Activated gamma-delta T cell treated with Interleukin-2 at 50 U/mL for 16 hours (primary cell): ENCODE data around the gene DEPP1.
"Not testable (repeated sequence)": the region's sequence is repeated elsewhere in the genome, so short reads cannot be mapped to it uniquely, and the experiment has no call there.

ENCODE experiments used
- DNase-seq: peaks from one replicate; pipeline ENCODE4 v3.0.0-alpha.2; 2020

DEPP1 gene

DNA sequence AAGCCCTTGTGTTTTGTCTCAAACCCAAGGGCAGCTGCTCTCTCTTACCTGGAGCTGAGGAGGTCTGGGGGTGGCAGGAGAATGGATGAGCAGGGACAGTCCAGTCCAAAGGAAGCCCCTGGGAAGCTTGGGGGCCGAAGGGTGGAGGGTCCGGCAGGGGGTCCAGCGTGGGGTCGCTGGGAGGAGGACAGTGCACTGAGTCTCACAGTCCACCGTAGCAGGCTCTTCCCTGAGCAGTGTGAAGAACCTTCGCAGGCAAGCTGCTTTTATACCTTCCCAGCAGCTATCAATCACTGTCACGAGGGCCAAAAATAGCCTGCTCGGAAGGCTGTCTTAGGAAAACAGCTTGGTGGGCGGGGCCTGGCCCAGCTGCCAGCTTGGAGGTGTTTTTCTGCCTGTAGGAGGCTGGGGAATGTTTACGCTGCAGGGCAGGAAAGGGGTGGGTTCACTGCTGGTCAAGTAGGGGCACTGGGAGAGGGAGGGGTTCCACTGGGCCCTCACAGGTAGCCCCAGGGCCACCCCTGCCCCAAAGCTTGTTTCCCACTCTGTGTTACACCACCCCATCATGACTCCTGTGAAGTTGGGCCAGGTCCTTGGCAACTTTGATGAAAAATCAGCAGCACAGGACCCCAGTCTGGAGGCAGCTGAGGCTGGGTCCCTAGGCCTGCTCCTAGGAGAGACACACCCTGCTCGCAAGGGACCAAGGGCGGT is at the start of gene DEPP1:
Gene DEPP1 (minus strand): TSS at position 240 of the 711 bp plus-strand sequence. CDS start 779 bp downstream, outside the sequence.
- no peak for DNase-seq

GRCh38 chr10:45023426-45023825 is 44.8 kb upstream of the DEPP1 start:
- no peak for DNase-seq

- no peak for DNase-seq
These were observed 37.0 kb upstream of the DEPP1 start for GRCh38 chr10:45015590-45015989.

- DNase-seq, result not testable (repeated sequence)
These were observed 35.9 kb upstream of the DEPP1 start for GRCh38 chr10:45014557-45014956.

- no peak for DNase-seq
These were observed 30.0 kb upstream of the DEPP1 start for GRCh38 chr10:45008524-45009161.

GRCh38 chr10:45006276-45007030 is 27.8 kb upstream of the DEPP1 start:
- no peak for DNase-seq

DNA sequence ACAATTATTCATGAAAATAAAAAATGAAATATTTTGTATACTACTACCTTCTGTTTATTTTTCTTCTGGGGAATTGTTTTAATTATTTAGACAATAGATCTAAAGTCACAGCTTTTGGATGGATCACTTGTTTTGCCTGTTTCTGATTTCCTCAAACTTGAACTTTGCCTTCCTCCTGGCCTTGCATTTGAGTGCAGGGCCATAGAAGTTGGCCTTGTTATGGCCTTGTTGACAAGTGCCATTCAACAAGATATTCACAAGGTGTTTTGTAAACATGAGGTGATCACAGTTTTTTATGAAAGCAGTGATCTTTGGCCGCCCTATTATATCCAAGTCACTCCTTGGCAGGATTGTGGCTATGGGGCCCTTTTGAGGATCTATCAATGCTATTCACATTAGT is 26.7 kb upstream of the DEPP1 start:
- no peak for DNase-seq

- no peak for DNase-seq
These were observed 26.1 kb upstream of the DEPP1 start for GRCh38 chr10:45004661-45005060.

DNA sequence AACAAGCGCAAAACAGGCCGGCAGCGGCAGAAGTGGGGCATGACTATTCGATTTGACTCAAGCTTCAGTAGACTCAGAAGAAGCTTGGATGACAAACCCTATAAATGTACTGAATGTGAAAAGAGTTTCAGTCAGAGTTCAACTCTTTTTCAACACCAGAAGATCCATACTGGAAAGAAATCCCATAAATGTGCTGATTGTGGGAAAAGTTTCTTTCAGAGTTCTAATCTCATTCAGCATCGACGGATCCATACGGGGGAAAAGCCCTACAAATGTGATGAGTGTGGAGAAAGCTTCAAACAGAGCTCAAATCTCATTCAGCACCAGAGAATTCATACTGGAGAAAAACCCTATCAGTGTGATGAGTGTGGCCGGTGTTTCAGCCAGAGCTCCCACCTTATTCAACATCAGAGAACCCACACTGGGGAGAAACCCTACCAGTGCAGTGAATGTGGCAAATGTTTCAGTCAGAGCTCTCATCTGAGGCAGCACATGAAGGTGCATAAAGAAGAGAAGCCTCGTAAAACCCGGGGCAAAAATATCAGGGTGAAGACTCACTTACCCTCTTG is 24.9 kb upstream of the DEPP1 start:
- DNase-seq, result no peak

DNA sequence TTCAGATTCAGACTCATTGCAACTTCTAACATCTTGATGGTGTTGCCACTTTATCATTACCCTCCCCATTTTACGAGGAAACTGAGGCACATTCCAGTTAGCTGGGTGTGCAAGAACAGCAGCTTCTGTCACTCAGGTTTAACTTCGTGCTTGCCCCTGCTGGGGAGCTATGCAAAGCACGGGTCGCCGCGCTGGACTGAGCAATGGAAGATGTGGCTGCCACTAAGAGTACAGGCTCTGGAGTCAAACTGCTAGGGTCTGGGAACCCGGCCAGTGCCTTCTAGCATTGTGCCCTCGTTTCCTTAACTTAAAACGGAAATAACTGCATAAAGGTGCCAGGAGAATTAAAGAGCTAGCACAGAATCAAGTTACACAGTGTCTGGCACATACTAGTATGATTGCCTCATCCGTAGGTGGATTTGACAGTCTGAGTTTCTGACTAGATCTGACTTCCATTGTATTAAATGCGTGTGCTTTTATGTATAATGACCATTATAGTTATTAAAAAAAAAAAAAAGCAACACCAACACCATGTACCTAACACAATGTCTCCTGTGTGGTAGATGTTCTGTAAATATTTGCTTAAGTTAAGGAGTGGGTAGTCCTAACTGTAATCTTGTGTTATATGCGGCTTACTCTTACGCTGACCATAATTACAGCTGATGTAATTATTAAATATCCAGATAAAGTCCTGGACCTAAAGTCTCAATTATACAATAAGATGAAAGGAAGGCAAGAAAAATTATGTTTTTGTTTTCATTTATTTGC is 23.0 kb upstream of the DEPP1 start:
- peak; percentile 44 for DNase-seq

GRCh38 chr10:45000752-45001380 is 22.3 kb upstream of the DEPP1 start, which contains the start of gene ZNF22:
Gene ZNF22 (plus strand): TSS chr10:45000923. CDS start chr10:45003369, 2,446 bp downstream.
- DNase-seq, result peak; percentile 77

DNA sequence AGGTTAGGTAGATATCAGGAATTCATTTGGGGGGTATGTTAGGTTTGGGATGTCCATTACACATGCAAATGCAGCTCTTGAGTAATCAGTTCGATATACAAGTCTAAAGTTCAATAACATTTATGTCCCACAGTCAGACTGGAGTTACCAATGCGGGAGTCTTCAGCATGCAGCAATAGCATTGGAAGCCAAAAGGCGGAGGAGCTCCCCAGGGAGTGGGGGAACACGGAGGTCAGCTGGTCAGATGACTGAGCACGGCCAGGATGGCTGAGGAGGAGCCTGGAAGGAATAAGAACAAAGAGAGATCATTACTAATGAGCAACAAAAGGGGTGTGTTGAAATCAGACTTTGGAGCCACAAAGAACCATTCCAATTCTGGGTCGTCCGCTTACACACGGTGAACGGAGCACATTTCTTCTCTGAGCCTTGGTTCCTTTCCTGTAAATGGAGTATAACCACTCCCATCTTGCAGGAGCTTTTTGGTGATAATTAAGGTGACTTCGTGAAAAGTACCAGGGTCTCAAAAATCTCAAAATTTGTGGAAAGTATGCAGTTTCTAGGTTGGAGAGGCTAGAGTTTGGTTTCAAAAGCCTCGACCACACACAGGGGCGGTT is 21.6 kb upstream of the DEPP1 start:
- no peak for DNase-seq

DNA sequence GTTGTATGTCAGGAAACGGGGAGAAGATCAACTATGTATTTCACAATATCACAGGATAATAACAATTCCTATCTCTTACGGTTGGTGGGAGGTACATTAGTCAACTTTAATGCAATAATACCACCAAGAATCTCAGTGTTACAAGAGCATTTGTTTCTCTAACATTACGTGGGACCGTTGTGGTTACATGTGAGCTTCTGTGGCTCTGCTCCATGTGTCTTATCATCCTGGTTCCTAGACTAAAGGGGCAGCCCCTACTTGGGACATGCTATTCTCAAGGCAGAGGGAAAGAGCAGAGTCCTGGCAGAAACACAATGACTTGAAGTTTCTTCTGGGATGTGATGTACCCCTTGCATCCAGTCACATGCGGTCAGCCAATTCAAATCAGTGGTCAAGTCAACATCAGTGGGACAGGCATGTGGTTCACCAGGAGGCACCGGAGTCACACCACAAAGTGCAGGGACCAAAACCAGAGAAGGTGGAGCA is 19.6 kb upstream of the DEPP1 start:
- DNase-seq, result no peak

DNA sequence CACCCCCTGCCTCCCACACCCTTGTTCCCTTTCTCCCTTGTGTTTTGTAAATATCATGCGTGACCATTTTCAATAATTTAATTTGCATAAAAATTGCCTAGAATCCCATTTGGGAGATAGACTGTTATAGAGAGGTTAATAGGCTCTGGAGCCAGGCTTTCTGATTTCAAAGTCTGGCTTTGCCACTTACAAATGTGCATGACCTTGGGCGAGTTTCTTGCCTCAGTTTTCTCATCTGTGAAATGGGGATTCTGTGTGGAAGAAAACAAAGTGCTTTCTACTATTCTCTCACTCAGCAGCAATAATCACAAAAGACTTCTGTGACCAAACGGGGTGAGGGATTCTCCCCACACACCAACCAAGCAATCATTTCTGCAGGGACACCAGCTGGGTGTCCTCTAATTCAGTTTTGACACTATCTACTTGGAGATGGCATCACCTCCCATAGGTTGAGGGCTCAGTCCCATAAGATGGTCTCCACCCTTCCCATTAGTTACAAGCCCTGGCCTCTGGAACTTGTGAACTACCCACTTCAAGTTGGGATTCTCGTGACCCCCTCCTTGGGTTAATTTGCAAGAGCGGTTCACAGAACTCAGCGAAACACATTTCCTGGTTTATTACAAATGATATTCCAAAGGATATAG is 18.6 kb upstream of the DEPP1 start:
- DNase-seq, result no peak

DNA sequence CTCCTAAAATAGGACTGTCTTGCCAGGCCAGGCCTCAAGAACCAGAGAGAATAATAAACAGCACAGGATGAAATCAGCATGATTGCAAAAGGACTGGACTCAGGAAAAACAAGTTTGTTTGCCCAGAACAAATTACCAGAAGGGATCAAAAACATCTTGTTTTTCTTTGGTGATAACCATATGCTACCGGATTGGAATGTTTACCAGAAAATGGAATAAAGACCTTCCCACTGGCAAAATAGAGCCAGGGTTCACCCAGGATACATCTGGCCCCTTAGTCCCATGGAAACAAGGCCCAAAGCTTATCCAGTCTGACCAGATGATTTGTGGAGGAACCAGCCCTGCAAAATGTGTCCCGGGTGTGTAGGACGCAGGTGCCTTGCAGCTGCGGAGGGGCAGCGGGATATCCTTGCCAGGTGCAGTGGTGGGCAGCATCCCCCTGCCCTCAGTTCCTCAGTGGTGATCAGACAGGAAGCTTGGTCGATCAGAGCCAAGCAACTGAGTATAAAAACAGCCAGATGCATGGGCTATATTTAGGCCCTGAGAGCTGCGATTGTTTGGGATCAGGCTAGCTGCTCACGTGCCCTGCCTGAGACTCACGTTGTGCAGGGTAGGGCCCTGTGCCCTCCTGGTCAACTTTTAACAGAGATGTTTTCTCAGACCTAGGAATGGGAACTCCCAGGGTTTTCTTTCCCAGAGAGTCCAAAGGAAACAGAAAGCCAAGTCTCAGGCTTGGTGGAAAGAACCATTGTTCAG is 17.5 kb upstream of the DEPP1 start:
- no peak for DNase-seq

DNA sequence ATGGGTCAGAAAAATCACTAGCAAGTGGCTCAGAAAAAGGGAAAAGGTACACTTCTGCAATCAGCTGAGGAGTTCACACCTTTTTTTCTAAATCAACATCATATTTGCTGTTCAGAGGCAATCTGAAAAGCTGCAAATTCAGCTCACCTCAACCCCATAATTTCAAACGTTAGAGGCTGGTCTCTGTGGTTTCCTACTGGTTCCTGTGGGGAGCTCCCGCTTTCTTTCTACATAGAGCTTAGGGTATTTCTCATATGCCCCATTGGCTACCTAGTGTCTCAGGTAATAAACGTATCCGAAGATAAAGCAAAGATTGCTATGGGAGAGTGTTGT is 16.9 kb upstream of the DEPP1 start:
- no peak for DNase-seq

DNA sequence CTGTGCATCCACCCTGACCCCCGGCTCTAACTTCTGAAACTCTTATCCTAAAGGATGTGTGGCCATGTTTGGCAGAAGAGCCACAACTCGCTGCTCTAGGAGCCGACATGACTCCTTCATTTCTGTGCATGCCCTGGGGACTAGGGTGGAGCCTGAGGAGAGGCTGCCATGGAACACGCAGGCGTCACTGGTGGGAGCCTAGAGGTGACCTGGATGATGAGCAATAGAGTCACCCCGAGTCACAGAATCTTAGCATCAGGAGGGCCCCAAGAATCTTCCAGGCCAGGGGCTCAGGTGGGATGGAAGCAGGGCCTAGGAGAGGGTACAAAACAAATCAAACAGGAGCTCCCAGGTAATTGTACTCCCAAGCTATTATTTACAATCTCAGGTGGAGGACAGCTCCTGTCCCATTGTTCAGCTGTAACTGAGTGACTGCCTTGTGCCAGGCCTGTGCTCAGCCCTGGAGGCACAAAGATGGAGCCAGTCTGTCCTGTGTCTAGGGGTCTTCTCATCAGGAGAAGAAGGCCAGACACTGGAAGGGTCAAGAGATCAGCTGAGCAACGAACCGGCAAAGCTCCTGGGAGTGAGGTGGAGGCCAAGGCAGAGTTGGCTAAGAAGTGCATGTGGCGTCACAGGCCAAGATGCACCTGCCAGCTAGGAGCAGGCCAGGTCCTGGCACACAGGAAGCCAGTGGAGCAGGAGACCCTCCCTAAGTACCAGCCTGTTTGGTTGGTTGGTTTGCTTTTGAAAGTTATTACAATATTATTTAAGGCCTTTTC is 16.3 kb upstream of the DEPP1 start:
- no peak for DNase-seq

GRCh38 chr10:44993922-44994751 is 15.5 kb upstream of the DEPP1 start:
- DNase-seq, result no peak
